Measurements from ENCODE around the gene TSPAN10. TPM values are rescaled to one million over a fixed set of nuclear protein-coding genes. Genes with fewer than 3 reads are reported as not detected.

The TSPAN10 gene
- total and polyA plus RNA-seq, 9 of the 15 experiments (the other 6 are each of a cell fraction or from before 2014, with no cell fraction given), result 0.05 to 0.31 (median 0.13) TPM; not detected in 1

DNA sequence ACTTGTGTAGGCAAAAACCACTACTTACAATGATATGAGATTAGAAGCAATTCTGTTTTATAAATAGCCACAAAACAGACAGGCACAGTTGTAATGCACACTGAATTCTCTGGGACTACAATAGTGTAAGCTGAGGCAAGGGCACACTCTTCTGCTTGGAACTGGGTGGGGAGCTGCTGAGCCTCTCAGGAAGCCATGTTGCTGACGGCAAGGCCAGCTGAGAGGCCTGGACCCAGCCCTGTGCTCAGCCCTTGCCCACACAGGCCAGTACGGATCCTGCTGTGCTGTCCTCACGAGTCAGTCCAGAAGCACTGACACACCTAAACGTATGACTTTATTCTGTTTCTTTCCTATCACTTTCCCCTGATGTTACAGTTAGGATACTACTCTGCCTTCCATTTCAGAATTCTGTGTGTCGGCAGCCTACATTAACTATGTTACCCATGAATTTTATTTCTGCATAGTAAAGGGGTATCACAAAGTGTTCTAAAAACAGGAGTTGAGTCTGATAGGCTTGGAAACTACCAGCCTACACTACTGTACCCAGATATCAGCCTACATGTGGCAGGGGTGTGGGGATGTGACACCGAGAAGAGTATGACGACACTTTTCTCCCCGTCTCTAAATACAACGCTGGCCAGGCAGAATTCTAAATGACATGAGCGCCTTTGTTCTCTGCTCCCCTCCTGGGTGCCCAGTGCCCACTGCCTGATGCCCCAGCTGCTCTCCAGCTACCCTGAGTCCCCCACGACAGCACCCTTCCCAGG, 43.7 kb upstream of the TSPAN10 start:
- intact Hi-C loops (cut with micrococcal nuclease) (no loop called here), in situ Hi-C loops (cut with MboI) (no loop called here)
- peaks cover 91% of the 10 kb centered on the region; the same call in 2 of the 3 replicates for H3K36me3 ChIP-seq (ENCODE audit: control insufficient read depth, insufficient read depth, low read length)

More for the DNA sequence above, 43.7 kb upstream of the TSPAN10 start:
- FAIRE-seq (no peak), ATAC-seq (no peak), DNase-seq (ENCODE audit: extremely low read depth in 1 of 4, low spot score in 3 of 4) (no peak)
- Histone ChIP-seq H3K9me1 (ENCODE audit: control insufficient read depth, insufficient read depth, low read length) (peaks cover 4% of the 10 kb centered on the region), H3K4me2 (ENCODE audit: insufficient read depth, low read length) (no peak overlapping the region), H3K4me3 (no peak overlapping the region), H2AFZ (ENCODE audit: low read depth, low read length) (no peak overlapping the region), H3K9me3 (replicated peaks; ENCODE audit: control insufficient read depth, insufficient read depth, low read depth, low read length) (no peaks in the 10 kb centered on the region; the same call in 1 of the 2 replicates), H3K9ac (ENCODE audit: insufficient read depth in 1 of 2, low read depth in 2 of 2, low read length in 2 of 2) (no peak overlapping the region), H4K20me1 (replicated peaks; ENCODE audit: control insufficient read depth, insufficient read depth, low read length) (no peaks in the 10 kb centered on the region), H3K4me1 (replicated peaks in 1 of 2; ENCODE audit: control insufficient read depth in 2 of 2, insufficient read depth in 2 of 2, low read length in 2 of 2) (no peaks in the 10 kb centered on the region), H3K27ac (ENCODE audit: extremely low read depth, low read depth, low read length) (no peak overlapping the region), H3K27me3 (ENCODE audit: control insufficient read depth in 2 of 2, insufficient read depth in 2 of 2, low read length in 2 of 2) (no peaks in the 10 kb centered on the region), H3K79me2 (ENCODE audit: control insufficient read depth, insufficient read depth, low read length) (peaks cover 3% of the 10 kb centered on the region; the same call in 2 of the 3 replicates)
- TF ChIP-seq ELK1 (CRISPR knock-in tag; IDR thresholded peaks at IDR 0.05) (no peak), PRPF4 (IDR thresholded peaks at IDR 0.05; ENCODE audit: insufficient read depth, low read depth, low read length, poor library complexity, severe bottlenecking) (no peak), SAFB (IDR thresholded peaks at IDR 0.05; ENCODE audit: borderline replicate concordance, low read depth, low read length) (no peak), ZNF644 (tag; IDR thresholded peaks at IDR 0.05; ENCODE audit: low read depth) (no peak), CHCHD3 (CRISPR knock-in tag; IDR thresholded peaks at IDR 0.05) (no peak), SRSF7 (optimal IDR thresholded peaks at IDR 0.05; ENCODE audit: low read depth, low read length) (no peak), E2F5 (CRISPR knock-in tag; IDR thresholded peaks at IDR 0.05) (no peak), SP2 (IDR thresholded peaks at IDR 0.05; ENCODE audit: extremely low read depth, low read depth, low read length, poor library complexity, severe bottlenecking) (no peak), ZNF24 (IDR thresholded peaks at IDR 0.05) (no peak), MCM3 (IDR thresholded peaks at IDR 0.05) (no peak)
- ChIA-PET CTCF (ENCODE audit: low intra/inter-chr PET ratio) (no interaction called here), POLR2A (interaction anchor here (0.6 kb wide), 1 partner anchor 34 kb away, joined by 3 read pairs; no protein-coding TSS in a partner anchor)
- WGBS (ENCODE audit: insufficient coverage, low coverage, missing lambda C conversion rate), result 94% methylated on average over 11 of the region's 11 CpGs
- BruUV-seq (replicated peaks), result TSS peak; percentile 27
